Hepatocyte (in vitro differentiated cells): Measurements from ENCODE around the gene NCF2.

Experiments
- CTCF ChIP-seq: fragments of 200-600 bp; sonication (generic); IDR thresholded peaks from 2 replicates; pipeline ENCODE4 v1.5.1; 2016; ENCODE audit warnings: antibody characterized with exemption, mild to moderate bottlenecking; ENCODE audit not compliant: poor library complexity
- EZH2 ChIP-seq: fragments of 200-600 bp; sonication (generic); IDR thresholded peaks from 2 replicates; pipeline ENCODE4 v1.6.1; 2016; ENCODE audit warnings: antibody characterized with exemption, mild to moderate bottlenecking, borderline replicate concordance

DNA sequence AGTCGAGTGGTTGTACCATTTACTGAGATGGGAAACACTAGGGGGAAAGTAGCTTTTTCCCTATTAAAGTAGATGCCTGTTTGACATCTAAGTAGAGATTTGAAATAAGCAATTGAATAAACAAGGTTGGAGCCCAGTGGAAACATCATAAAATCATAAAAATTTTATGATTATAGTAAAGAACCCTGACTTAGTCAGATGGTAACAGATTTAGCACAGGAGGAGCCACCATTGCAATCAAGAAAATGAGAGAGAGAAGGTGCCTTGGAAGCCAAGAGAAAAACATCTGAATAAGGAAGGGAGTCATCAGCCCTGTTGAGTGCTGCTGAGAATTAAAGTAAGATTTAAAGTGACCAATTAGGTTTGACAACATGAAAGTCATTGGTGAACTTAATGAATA, 68.2 kb downstream of the NCF2 start:
- TF ChIP-seq CTCF (no peak), EZH2 (no peak)
